Stimulated activated CD4-positive, alpha-beta T cell treated with anti-CD3 and anti-CD28 coated beads, Interleukin-15, amount 100 ng/mL, for 1 hour (primary cell): ENCODE measurements around the gene ENO1.
"Not testable (repeated sequence)": the region's sequence is repeated elsewhere in the genome, so short reads cannot be mapped to it uniquely, and the experiment has no call there.

ENCODE experiments used
- DNase-seq, 2 donors: peaks; one replicate each; pipeline ENCODE4 v3.0.0-alpha.2; 2020; ENCODE audit warnings: low read depth in 1 of 2, low spot score in 1 of 2

Gene ENO1

DNA sequence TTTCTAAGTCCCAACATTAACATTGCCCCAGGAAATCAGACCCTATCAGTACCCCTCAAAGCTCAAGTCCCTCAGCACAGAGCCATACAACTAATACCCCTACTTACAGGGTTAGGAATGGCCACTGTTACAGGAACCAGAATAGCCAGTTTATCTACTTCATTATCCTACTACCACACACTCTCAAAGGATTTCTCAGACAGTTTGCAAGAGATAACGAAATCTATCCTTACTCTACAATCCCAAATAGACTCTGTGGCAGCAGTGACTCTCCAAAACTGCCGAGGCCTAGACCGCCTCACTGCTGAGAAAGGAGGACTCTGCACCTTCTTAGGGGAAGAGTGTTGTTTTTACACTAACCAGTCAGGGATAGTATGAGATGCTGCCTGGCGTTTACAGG is 19.0 kb upstream of the ENO1 start:
- not testable (repeated sequence) for DNase-seq

DNA sequence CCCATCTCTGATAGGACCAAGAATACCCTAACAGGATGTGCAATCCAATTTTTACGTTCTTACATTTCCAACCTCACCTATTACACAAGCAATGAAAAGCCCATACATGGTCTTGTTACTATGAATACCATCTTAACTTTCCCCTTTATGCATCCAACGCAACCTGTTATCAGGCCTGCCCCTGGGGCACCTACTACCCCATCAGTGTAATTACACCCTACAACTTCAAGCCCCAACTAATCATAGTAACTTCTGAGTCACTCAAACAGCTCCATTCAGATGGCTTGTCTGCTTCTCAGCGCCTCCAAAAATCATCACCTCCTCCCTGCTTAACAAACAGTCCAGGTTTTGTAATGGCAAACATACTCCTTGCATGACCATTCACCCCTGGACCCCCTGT is 18.3 kb upstream of the ENO1 start:
- not testable (repeated sequence) for DNase-seq

DNA sequence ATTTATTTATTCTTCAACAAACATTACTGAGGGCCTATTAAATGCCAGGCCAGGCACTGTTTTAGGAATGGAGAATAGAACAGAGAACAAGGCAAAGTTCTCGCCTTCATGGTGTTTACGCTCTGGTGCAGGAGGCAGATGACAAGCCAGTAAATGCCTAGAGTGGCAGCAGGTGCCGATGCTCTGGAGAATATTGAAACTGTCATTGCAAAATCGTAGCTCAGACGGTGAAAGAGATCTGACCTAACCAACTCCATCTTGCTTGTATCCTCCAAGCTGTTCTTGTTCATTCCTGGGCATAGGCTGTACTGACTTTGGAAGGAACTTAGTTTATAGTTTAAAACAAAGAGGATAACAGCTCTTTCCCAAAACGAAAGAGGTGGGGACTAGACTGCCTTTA is 13.5 kb upstream of the ENO1 start:
- no peak for DNase-seq

DNA sequence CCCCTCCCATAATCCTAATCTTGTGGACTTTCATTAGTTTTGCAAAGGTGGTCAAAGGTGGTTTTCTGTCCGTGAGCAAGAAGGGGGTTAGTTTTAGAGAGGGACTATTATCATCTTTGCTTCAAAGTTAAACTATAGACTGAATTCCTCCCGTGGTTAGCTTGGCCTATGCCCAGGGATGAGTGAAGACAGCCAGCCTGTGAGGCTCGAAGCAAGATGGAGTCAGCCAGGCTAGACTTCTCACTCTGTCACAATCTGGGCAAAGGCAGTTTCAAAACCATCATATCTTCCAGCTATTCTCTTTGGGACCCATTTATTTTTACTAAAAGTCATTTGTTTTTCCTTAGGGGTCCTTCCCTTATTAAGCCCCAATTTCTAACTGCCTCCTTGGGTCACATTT is 12.9 kb upstream of the ENO1 start:
- no peak for DNase-seq

DNA sequence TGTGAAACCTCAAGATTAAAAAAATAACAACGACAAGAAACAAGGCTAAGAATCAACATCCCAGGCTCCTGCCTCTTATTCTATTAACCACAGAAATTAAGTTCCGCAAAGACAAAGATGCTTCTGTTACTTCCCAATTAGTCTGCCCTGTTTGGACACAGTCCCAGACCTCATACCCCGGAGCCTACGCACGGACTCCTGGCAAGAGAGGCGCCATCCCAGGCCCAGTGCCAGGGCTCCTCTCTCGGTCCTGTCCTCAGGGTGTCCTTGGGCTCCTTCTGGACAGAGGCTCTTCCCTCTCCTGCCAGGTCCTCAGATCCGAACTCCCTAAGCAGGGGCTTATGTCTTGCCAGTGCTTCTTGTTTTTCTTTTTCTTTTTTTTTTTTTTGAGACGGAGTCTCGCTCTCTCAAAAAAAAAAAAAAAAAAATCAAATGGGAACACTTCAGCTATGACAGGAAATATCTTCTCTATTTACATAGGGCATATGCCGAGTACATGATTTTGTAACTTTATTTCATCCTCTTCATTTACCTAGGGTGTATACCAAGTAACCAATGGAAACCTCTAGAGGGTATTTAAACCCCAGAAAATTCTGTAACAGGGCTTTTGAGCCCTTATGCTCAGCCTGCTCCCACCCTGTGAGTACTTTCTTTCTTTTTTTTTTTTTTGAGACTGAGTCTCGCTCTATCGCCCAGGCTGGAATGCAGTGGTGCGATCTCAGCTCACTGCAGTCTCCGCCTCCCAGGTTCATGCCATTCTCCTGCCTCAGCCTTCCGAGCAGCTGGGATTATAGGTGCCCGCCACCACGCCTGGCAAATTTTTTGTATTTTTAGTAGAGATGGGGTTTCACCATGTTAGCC is 11.7 kb upstream of the ENO1 start:
- no peak for DNase-seq

DNA sequence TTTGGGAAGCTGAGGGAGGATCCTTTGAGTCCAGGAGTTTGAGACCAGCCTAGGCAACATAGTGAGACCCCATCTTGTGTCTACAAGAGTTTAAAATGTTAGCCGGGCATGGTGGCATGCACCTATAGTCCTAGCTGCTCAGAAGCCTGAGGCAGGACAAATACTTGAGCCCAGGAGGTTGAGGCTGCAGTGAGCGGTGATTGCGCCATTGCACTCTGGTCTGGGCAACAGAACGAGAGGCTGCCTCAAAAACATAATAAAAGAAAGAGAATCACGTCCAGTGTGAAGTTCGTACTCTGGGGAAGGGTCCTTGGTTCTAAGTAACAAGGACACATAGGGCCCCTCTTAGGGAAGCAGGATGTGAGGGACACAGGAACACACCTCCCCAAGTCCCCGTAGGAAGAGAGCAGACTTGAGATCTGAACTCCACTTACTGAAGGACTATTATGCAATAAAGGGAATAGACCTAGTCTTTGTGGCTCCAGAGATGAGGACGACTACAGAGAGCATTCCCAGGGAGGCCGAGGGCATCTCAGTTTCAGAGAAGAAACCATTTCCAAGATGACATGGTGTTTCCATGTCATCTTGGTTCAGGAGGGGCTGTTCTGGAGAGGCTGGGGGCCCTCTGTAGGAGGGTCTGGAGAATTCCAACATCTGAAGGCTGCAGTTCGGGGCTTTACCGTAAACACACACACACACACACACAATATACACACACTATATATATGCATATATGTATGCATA is 10.8 kb upstream of the ENO1 start:
- DNase-seq: no peak

DNA sequence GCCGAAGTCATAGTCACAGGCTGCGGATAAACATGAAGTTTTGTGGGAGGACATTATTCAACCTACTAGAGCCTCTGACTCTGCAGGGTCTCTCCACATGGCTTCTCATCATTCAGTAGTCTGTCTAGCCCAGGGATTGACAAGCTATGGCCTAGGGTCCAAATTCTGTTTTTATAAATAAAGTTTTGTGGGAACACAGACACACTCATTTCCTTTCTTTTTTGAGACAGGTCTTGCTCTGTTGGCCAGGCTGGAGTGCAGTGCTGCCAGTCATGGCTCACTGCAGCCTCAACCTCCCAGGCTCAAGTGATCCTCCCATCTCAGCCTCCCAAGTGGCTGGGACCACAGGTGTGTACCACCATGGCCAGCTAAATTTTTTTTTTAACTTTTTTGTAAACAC is 8.1 kb upstream of the ENO1 start:
- DNase-seq: no peak

DNA sequence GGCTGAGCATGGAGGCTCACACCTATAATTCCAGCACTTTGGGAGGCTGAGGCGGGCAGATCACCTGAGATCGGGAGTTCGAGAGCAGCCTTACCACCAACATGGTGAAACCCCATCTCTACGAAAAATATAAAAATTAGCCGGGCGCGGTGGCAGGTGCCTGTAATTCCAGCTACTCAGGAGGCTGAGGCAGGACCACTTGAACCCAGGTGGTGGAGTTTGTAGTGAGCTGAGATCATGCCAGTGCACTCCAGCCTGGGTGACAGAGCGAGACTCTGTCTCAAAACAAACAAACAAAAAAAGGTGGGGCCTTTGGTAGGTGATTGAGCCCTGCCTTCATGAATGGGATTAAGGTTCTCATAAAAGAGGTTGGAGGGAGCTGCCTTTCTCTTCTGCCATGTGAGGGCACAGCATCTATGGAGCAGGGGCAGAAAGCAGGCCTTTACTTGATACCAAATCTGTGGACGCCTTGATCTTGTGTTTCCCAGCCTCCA is 7.6 kb upstream of the ENO1 start:
- DNase-seq: not testable (repeated sequence)

DNA sequence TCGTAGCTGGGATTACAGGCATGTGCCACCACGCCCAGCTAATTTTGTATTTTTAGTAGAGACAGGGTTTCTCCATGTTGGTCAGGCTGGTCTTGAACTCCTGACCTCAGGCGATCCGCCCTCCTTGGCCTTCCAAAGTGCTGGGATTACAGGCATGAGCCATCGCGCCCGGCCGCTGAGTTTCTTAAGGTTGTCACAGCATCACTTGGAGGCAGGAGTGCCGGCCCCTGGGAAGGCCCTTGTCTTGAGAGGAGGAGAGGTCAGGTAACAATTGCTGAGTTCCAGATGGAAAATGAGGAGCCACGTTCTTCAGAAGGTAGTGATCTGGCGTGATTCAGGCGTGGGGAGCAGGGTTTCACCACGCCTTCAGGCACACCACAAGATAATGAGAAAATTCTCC is 5.6 kb upstream of the ENO1 start:
- DNase-seq: not testable (repeated sequence)

DNA sequence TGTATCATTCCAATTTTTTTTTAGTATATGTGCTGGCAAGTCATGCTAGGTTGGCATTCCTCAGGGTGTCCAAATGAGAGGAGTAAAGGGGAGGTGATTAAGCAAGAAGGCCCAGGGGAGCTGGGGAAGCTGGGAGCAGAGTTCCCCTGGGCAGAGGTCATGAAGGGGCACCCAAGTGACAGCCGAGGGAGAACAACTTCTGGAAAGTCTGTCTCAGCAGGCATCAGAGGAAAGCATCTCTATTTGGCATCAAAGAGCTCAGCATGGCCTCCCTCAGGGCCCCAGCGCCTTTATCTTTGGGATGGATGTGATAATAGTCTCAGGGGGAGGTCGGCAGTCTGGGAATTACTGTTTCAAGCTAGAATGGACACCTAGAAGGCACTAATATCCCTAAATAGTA is 5.0 kb upstream of the ENO1 start:
- DNase-seq: no peak

DNA sequence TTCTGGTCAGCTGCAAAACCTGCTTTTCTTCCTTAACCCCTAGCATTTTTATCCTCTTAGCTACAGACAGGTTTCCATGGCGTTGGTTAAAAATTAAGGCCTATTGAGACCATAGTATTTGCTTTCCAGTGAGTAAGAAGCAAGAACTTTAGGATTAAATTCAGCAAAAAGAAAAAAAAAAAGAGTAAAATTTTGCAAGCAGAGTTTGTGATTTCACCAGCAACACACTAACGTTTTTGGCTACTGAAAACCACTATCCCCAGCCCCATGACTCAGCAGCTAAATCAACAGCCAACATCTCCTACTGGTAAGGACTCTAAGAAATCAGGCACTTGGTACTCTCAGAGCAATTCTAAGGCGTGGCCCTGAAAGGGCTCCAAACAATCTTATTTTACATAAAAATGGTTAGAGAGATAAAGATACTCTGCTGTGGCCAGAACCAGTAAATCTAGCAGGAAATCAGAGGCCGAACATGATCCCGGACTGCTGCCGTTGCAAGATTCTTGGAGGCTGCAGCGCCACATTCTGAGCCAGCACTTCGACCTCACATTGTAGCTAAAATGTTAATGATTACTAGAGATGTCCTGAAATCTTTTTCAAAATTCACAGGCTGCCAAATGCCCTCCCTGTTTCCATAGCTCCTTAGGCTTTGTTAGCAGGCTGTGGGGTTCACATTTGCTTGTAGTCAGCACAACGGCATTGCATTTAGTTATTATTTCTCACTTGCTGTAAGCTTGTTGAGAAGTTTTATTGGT is 1.6 kb upstream of the ENO1 start:
- DNase-seq: no peak

DNA sequence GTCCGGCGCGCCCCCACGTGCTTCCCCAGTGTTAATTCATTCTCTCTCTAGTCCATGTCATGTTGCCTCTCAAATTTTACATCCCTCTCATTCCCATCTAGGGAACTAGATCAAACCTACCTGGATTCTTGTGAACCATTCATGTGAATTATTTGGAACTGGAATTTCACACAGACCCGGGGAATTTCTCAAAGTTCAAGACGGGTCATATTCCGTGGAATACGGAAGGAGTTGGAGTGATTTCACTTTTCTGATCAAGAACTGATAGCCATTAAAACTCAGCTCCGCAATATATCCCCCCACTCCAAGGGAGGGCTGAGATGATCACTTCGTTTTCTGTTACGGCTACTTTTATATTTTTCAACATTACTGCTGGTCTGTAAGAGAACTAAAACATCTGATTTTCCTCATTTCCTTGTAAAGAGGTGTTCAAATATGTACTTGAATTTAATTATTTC is 1.0 kb upstream of the ENO1 start:
- no peak for DNase-seq

DNA sequence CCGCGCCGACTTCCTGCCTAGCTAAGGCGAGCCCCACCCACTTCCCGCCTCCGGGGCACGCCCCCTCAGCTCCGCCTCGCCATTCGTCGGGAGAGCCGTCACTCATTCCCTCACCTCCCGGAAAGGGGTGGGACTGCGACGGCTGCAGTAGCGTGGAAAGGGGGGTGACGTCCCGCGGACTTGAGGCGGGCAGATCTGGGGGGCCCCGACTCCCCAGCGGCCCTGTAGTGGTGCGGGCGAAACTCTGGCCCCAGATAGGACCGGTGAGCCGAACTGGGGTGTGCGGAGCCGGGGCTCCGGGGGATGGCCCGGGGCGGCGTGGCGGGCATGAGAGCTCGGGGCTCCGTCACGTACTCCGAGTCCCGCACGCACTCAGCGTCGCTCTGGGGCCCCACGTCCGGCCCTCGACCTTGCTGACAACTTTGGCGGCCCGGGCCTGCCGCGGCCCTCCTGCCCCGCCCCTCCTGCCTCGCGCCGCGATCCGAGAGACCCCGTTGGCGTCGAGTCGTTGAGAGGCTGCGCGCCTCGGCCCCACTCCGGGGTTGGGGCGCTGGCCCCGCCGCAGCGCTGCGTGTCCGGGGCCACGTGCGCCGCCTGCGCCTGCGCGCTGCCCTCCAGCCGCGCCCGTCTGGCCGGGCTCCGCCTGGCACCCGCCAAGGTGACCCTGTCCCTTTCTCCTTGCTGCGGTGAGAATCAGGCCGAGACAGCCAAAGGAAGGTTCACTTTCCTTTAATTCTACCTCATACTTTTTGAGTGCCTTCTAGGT is 395 bp upstream of the ENO1 start:
- DNase-seq: peak; percentile 99 to 100

DNA sequence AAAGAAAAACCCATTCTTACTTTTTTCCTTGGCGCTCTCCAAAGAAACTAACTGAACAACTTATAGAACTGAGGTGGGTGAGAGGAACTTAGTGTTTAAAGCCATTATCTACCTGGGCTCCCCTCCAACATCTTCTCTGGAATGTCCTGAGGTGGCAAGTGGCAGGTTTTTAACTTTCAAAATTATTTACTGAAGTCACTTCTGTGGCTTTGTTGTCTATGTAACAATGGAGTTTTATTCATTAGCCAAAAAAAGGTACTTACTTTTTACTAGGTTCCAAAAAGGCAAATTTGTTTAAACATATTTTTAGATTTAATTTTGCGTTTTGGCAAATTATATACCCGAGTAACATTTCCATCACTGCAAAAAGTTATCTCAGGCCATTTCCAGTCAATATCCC is 2.4 kb downstream of the ENO1 start:
- DNase-seq: no peak

DNA sequence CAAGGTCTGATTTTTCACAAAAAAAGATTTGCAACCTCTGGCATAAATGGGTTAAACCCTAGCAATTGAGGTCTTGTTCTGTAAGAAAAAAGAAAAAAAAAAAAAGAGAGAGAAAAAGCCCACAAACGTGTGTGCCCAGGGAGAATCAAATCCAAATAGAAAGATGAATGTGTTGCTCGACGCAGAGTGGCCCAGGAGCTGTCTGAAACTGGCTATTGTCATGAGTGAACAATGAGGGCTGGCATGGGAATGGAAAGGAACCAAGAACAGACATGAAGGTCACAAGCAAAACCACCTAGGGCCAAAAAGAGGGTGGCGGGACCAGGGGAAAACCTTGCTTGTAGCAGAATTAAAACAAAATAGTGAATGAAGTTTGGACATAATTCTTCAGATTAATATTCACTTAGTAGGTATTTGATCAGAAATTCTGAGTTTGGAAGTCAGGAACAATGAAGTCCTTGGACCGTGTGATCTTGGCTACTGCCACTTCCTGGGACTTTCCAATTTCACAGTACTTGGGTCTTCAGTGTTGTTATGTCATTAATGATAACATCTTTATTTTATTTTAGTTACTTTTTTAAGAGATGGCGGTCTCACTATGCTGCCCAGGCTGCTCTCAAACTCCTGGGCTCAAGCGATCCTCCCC is 3.1 kb downstream of the ENO1 start:
- no peak for DNase-seq

DNA sequence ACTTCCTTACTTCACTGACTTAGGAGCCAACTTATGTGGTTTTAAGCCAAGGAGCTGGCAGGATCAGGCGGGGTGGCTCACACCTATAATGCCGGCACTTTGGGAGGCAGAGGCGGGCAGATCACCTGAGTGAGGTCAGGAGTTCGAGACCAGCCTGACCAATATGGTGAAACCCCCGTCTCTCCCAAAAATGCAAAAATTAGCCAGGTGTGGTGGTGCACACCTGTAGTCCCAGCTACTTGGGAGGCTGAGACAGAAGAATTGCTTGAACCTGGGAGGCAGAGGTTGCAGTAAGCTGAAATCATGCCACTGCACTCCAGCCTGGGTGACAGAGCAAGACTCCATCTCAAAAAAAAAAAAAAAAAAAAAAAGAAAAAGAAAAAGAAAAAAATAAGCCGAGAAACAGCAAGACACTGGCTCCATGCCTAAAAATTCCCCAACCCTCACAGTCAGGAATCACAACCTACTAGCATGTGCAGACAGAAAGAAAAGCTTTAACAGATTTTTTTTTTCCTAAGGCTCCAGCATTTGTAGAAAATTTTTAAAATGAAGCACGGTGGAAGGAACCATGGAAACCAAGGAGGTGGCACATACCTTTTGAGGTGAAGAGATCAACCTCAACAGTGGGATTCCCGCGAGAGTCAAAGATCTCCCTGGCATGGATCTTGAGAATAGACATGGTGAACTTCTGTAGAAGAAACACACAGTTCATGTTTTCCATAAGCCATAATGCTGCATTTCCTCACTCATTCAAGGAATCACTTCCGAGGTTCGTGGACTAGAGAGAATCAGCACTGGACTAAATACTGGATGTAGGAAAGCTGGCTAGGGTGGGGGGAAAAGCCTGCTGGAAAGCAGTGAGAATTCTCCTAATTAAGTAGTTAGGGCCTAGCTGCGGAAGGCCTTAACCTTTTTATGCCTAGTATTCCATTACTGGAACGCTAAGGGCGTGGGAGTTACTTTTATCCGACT is 4.0 kb downstream of the ENO1 start:
- DNase-seq: no peak

DNA sequence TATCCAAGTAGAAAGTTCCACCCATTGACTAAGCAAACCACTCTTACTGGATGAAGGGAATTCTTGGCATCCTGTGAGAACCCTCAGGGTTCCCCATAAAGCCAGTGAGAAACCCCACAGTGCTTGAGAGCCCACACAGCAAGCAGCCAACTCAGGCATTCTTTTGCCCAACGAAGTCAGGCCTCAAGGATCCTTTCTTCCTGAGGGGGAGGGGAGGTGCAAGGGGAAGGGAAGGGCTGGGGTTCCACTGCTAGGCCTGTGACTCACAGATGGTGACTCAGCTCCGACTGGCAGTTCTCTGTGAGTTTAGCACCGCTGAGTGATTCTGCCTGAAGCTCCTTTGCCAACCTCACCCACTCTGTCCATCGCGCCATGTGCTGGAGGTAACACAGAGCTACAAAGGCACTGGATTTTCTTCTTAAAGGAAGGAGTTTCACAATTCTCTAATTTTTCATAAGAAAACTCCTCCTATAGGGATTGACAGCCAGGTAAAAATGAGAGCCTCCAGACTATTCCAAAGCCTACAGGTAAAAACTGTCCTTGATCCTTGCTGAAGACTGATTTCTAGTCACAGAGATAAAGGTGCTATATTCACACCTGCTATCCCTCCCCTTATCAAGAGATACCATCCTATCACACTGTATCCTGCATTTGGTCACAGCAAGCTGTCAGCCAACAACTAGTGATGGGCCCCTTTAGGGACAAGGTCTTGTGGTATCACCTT is 4.8 kb downstream of the ENO1 start:
- peak; percentile 45 to 60 for DNase-seq

DNA sequence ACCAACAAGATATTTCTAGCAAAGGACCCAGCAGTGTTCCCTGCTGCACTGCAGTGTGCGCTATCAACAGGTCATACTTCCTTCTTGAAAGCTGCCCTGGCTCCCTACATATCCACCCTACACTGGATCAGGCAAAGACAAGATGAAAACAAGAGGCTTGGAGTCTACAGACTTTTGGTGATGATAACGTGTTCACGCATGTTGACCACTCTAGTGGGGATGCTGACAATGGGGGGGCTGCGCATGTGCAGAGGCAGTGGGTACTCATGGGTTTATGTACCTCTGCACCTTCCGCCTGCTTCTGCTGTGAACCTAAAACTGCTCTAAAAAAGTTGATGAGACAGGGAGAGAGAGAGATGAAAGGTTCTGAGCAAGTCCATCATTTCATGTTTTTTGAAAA is 5.5 kb downstream of the ENO1 start:
- DNase-seq: no peak
